ENCODE measurements around the gene GPC6. TPM values are rescaled to one million over a fixed set of nuclear protein-coding genes. Genes with fewer than 3 reads are reported as not detected.

Gene GPC6
- total RNA-seq, 1 donor from 2014 or later: 18.7 TPM

DNA sequence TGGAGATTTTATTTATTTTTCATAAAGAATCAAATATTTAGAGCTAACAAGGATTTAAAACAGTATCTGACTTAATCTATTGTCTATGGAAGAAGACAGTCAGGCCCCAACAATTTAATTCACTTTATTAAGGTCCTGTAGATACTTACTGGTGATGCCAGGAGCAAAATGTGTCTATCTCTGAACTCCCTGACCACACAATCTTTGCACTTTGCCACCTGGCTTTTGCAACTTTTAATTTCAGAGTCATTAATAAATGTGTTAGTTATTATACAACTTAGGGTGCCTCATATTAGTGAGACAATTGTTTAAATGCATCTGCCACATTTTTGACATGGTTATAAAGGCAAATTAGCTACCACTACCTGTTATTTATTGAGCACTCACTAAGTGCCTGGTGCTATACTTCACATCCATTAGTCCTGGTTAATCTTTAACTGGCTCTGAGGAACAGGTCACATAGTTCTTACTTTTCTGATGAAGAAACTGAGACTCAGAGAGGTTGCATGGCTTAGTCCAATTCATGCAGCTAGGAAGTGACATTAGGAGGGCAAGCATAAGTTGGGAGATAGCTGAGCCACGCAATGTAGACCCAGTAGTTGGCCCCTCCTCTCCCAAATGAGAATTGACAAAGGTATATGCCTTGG lies 955.0 kb downstream of the GPC6 start:
- DNase-seq (ENCODE audit: low read depth): peak; percentile 20
- H3K4me3 ChIP-seq (ENCODE audit: low read depth, low read length): no peak overlapping the region
- TF ChIP-seq, protein P1, sequence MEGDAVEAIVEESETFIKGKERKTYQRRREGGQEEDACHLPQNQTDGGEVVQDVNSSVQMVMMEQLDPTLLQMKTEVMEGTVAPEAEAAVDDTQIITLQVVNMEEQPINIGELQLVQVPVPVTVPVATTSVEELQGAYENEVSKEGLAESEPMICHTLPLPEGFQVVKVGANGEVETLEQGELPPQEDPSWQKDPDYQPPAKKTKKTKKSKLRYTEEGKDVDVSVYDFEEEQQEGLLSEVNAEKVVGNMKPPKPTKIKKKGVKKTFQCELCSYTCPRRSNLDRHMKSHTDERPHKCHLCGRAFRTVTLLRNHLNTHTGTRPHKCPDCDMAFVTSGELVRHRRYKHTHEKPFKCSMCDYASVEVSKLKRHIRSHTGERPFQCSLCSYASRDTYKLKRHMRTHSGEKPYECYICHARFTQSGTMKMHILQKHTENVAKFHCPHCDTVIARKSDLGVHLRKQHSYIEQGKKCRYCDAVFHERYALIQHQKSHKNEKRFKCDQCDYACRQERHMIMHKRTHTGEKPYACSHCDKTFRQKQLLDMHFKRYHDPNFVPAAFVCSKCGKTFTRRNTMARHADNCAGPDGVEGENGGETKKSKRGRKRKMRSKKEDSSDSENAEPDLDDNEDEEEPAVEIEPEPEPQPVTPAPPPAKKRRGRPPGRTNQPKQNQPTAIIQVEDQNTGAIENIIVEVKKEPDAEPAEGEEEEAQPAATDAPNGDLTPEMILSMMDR (conservative IDR thresholded peaks at IDR 0.05; ENCODE audit: low read depth, low read length): no peak

DNA sequence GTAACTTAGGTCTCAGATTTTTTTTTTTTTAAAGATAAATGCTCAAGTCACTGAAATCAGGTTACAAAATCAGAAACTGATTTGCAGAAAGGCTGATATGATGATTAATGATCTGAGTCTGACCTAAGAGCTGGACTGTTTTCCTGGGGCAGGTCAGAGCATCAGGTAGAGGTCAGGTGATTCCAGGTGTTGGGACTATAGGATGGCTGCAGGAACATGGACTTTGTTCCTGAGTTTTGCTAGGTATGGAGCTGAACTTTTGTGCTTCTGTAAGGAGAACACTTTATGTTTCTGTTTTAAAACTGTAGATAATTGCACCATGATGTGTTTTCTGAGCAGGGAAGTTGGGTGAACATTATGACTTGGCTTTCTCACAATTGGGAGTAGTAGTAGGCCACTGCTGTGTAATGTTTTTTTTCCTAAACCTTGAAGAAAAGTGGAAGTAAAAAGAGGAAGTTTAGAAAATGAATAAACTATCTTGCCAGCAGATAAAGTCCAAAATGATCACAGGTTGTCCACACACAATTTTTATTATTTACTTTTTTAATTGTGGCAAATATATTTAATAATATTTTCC lies 955.7 kb downstream of the GPC6 start:
- no peak overlapping the region for H3K4me3 ChIP-seq (ENCODE audit: low read depth, low read length)
- TF ChIP-seq, protein P1 (conservative IDR thresholded peaks at IDR 0.05; ENCODE audit: low read depth, low read length): no peak
- DNase-seq (ENCODE audit: low read depth): no peak

DNA sequence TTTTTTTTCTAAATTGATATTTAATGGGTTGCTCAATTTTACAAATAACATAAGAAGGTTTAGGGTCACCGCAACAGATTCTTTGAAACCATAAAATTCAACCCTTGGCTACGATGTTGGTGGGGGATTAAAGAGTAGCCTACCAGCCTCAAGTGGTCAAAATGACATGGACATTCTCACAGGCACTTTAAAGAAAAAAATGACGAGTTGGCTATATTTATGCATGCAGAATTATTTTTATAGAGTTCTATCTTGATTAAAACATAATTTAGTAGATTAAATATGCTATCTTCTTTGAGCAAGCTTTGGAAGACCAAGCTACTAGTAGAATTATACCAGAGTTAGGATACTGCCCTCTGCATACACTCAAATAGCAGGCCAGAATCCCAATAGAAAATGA lies 959.9 kb downstream of the GPC6 start:
- H3K4me3 ChIP-seq (ENCODE audit: low read depth, low read length): no peak overlapping the region
- TF ChIP-seq, protein P1 (conservative IDR thresholded peaks at IDR 0.05; ENCODE audit: low read depth, low read length): no peak
- no peak for DNase-seq (ENCODE audit: low read depth)

DNA sequence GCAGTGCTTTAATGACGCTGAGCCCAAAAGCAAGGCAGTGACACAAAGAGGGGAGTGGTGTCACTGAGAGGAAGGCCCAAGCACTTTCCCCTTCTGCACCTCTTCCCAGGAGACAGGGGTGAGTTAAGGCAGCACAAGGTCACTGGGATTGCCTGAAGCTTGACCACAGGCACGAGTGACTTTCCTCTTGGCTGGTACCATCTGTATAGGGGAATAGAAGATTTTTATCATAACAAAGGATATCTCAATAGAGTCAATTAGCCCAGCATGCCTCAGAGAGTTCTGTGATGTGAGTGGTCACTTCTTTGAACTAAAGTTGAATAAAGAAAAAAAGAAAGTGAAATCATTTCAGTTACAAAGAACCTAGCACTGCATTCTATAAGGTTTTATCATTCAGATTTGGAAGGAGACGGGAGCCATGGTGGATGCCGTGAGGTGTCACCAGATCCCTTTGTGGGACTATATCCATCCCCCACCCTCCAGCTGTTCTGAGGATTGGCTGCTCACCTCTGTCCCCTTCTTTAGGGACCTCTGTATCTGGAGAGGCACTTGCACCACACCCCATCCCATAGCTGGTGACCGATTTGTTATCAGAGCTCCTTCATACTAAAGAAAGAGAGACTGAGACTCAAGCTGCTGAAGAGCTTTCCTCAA lies 961.7 kb downstream of the GPC6 start:
- TF ChIP-seq, protein P1 (conservative IDR thresholded peaks at IDR 0.05; ENCODE audit: low read depth, low read length): no peak
- no peak overlapping the region for H3K4me3 ChIP-seq (ENCODE audit: low read depth, low read length)
- DNase-seq (ENCODE audit: low read depth): no peak

DNA sequence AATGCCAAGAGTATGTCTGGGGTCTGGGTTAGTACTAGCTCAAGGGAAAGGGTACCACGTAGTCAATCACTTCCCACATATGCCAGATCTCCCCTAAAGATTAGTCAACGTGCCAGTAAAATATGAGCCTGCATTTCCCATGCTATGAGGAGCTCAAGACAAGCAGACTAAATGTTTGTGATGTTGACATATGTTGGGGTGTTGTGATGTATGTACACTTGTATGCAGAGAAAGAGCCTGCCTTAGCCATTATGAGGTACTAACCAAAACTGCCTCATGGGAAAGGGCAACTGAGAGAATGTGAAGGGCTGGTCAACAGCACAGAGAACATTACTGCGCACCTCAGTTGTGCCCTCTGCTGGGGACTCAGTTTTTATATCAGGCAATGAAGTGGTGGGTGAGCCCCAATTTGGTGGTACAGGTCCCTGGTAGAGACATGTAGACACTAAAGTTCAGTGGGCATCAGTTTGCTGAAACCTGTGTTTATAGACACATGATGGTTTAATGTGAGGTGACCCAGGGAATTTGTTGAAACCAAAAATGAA lies 965.9 kb downstream of the GPC6 start:
- DNase-seq (ENCODE audit: low read depth): no peak
- no peak overlapping the region for H3K4me3 ChIP-seq (ENCODE audit: low read depth, low read length)
- TF ChIP-seq, protein P1 (conservative IDR thresholded peaks at IDR 0.05; ENCODE audit: low read depth, low read length): peak; percentile 77

DNA sequence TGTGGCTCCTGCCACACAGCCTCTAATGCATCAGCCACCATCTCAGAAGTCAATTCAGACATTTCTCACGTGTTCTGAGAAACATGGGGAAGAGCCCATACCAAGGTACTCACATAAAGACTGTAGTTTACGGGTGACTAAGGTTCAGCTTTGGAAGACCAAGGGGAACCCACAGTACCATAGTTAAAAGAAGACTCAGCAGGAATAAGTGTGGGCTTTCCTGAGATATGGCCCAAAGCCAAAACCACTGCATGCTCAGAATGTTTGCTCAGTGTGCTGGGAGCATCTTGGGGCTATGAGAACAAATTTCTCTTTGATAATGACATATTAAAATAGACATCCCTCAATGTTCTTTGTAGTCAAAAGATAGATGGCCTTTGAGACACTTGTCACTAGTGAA lies 969.1 kb downstream of the GPC6 start:
- peak; percentile 69 for DNase-seq (ENCODE audit: low read depth)
- TF ChIP-seq, protein P1 (conservative IDR thresholded peaks at IDR 0.05; ENCODE audit: low read depth, low read length): no peak
- no peak overlapping the region for H3K4me3 ChIP-seq (ENCODE audit: low read depth, low read length)

Measured in epithelial cell of proximal tubule (primary cell).